Activated T-helper 2 cell treated with anti-CD3 and anti-CD28 coated beads, Interferon-gamma antibody, Interleukin-2, Interleukin-4, amounts not matched to agents 10 μg/mL and 5 μg/mL and 100 μg/mL, durations not matched to agents 14 hours and 24 hours and 36 hours (primary cell): Measurements from ENCODE around the gene CPA2. TPM values are rescaled to one million over a fixed set of nuclear protein-coding genes. Genes with fewer than 3 reads are reported as not detected.
"Not testable (repeated sequence)": the region's sequence is repeated elsewhere in the genome, so short reads cannot be mapped to it uniquely, and the experiment has no call there.

Experiments
- DNase-seq: peaks from one replicate; pipeline ENCODE4 v3.0.0; 2021; ENCODE audit warnings: low spot score
- H3K27ac Mint-ChIP-seq: one replicate; pipeline ENCODE4 v1.8.0; 2021; ENCODE audit warnings: mixed read lengths
- H3K27me3 Mint-ChIP-seq: one replicate; pipeline ENCODE4 v1.8.0; 2021; ENCODE audit warnings: low read depth, mixed read lengths
- H3K36me3 Mint-ChIP-seq: one replicate; pipeline ENCODE4 v1.8.0; 2021; ENCODE audit warnings: low read depth, mixed read lengths
- H3K4me1 Mint-ChIP-seq: one replicate; pipeline ENCODE4 v1.8.0; 2021; ENCODE audit warnings: low read depth, mixed read lengths
- H3K4me3 Mint-ChIP-seq: one replicate; pipeline ENCODE4 v1.8.0; 2021; ENCODE audit warnings: low read depth, mild to moderate bottlenecking, moderate library complexity, mixed read lengths
- H3K9me3 Mint-ChIP-seq: one replicate; pipeline ENCODE4 v1.8.0; 2021; ENCODE audit warnings: mixed read lengths
- intact Hi-C: fragments of 100-400 bp; cut with micrococcal nuclease; formaldehyde crosslinking; loops from one replicate; pipeline ENCODE4 v1.15.1; 2023
- total RNA-seq: library from RNA; stranded (reverse); gene quantifications from 2 replicates; pipeline ENCODE4 v1.2.3, GENCODE V29; 2022

The CPA2 gene
- 0.14 TPM in 1 of 2 replicates, not detected in the other for total RNA-seq

DNA sequence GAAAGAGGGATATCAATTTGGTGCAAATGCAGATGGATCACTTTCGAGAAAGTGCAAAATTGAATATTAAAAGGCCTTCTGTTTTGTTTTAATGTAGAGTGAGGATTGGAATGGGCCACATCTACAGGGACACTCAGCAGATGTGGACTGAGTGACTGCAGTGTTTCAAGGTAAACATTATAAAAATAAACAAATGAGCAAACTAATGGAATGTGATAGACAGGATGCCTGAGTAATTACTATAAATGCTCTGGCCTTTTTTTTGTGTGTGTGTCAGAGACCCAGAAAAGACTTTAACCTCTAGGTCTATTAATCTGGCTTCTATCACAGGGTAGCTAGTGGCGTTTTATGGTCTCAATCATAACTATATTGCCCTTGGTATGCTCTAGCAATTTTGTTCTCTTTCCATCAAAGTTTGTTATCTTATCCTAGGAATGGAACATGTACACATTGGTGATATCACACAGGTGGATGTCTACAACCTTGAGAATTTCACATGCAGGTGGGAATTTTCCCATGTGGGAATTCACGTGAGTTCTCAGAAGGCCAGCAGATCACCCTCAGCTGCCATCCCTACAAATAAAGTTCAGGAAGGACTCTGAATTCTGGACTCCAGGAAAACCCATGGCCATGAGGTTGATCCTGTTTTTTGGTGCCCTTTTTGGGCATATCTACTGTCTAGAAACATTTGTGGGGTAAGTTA lies at the start of gene CPA2:
Gene CPA2 (plus strand): TSS at position 606 of the 703 bp plus-strand sequence. CDS start 19 bp downstream, at position 625.
- H3K36me3 Mint-ChIP-seq, result no peaks in the 10 kb centered on the region
- DNase-seq, result no peak
- H3K27ac Mint-ChIP-seq, result no peak within 1 kb of the TSS
- H3K27me3 Mint-ChIP-seq, result no peaks in the 10 kb centered on the region
- intact Hi-C loops, result no loop called here
- H3K4me3 Mint-ChIP-seq, result no peak within 1 kb of the TSS
- H3K9me3 Mint-ChIP-seq, result no peaks in the 10 kb centered on the region
- no peaks in the 10 kb centered on the region for H3K4me1 Mint-ChIP-seq

DNA sequence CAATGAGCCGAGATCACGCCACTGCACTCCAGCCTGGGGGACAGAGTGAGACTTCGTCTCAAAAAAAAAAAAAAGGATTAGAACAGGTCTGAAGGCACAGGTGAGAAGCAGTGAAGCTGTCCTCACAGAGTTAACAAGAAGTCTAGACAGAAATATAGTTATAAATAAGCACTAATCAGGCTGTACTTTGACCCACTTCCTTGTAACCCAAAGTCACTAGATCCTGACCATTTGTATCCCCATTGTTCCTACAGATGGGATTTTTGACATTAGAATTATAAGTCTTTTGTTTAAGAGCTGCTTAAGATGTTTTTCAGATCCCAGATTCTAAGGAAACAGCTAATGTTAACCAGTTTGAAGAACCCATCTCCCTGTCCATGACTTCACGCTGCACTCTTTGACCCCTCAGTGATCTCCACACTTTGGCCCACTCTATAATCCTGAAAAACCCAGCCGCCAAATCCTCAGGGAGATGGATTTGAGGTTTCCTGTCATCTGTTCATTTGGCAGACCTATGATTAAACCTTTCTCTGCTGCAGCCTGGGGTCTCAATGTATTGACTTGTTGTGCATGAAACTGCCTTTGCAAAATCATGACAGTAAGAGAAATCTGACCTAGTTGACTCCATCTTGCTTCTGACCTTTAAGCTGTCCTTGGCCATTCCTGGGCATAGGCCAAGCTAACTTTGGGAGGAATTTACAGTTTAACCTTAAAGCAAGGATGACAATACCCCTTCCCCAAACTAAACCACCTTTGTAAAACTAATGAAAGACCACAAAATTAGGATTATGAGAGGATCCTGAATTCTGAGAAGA lies 47.6 kb upstream of the CPA2 start:
- Mint-ChIP-seq H3K27ac (no peak overlapping the region), H3K4me3 (no peak overlapping the region), H3K4me1 (peaks cover 4% of the 10 kb centered on the region), H3K9me3 (no peaks in the 10 kb centered on the region), H3K27me3 (peaks cover 12% of the 10 kb centered on the region), H3K36me3 (no peaks in the 10 kb centered on the region)
- DNase-seq, result no peak
- intact Hi-C loops, result no loop called here

DNA sequence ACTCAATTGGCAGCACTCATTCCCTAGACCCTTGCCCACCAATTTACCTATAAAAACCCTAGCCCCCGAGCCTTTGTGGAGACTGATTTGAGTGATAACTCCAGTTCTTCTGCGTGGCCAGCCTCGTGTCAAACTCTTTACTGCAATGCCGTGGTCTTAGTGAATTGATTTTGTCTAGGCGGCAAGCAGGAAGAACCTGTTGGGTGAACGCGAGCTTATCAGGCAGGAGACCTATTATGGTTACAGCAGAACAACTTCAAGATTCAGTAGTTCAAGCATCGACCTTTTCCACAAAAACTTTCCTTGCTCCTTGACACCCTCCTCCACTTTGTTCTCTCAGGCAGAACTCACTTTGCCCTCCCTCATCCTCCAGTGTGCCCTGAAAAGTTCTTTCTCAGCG lies 46.8 kb upstream of the CPA2 start:
- Mint-ChIP-seq H3K36me3 (no peaks in the 10 kb centered on the region), H3K27me3 (peaks cover 8% of the 10 kb centered on the region), H3K9me3 (no peaks in the 10 kb centered on the region), H3K4me3 (no peak overlapping the region), H3K4me1 (peaks cover 6% of the 10 kb centered on the region), H3K27ac (no peak overlapping the region)
- intact Hi-C loops, result no loop called here
- DNase-seq, result no peak

DNA sequence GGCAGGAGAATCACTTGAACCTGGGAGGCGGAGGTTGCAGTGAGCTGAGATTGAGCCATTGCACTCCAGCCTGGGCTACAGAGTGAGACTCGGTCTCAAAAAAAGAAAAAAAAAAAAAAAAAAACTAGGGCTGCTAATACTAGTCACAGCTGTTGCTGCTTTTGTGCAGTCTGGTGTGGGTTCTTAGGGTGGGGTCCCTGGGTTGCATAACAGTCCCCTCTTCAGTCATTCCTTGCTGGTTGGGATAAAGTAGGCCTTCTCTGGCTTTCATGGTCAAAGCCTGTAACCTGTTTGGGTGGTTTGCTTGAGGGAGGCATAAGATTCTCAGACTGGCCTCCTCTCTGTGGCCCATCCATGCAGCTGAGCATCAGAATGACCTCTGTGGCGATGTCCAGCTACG lies 44.9 kb upstream of the CPA2 start:
- H3K4me1 Mint-ChIP-seq, result peaks cover 6% of the 10 kb centered on the region
- no peaks in the 10 kb centered on the region for H3K36me3 Mint-ChIP-seq
- intact Hi-C loops, result no loop called here
- no peak overlapping the region for H3K27ac Mint-ChIP-seq
- no peak for DNase-seq
- peaks cover 3% of the 10 kb centered on the region for H3K27me3 Mint-ChIP-seq
- no peak overlapping the region for H3K4me3 Mint-ChIP-seq
- no peaks in the 10 kb centered on the region for H3K9me3 Mint-ChIP-seq

DNA sequence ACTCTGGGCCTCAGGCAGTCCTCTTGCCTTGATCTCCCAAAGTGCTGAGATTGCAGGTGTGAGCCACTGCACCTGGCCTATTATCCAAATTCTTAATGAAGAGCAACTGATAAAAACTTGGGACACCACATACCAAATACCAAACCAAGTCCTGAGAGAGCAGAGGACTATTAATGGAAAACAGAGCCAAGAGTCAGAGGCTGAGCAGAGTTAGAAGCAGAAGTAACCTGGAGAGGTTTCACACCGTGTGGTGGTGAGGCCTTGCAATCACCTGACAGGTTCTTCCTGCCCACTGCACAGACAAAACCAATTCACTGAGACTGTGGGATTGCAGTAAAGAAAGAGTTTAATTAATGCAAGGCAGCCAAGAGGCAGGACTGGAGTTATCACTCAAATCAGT lies 43.0 kb upstream of the CPA2 start:
- no peak for DNase-seq
- Mint-ChIP-seq H3K9me3 (no peaks in the 10 kb centered on the region), H3K36me3 (no peaks in the 10 kb centered on the region), H3K27ac (no peak overlapping the region), H3K27me3 (no peaks in the 10 kb centered on the region), H3K4me1 (peaks cover 6% of the 10 kb centered on the region), H3K4me3 (no peak overlapping the region)
- intact Hi-C loops, result no loop called here

DNA sequence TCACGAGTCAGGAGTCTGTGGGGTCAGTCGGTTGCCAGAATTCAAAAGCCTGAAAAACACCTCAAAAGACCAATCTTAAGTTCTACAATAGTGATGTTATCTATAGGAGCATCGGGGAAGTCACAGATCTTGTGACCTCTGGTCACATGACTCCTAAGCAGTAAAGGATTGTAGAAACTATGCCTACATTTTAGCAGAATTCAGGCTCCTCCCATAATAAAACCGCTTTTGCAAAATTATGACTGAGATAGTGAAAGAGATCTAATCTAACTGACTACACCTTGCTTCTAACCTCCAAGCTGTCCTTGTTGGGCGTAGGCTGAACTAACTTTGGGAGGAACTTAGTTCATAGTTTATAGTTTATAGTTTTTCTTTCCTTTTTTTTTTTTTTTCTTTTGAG lies 42.5 kb upstream of the CPA2 start:
- intact Hi-C loops, result no loop called here
- peaks cover 6% of the 10 kb centered on the region for H3K4me1 Mint-ChIP-seq
- no peak for DNase-seq

DNA sequence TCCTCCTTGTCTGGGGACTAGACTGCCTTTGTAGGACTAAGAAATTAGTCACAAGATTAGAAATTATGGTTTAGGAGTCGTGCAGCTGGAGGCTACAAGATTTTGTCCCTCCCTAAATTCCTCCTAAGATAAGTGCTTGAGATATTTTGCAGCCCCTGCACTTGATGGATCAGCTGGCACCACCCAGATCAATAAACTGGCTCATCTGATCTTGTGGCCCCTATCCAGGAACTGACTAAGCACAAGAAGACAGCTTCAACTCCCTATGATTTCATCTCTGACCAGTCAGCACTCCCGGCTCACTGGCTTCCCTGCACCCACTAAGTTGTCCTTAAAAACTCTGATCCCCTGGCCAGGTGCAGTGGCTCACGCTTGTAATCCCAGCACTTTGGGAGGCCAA lies 41.7 kb upstream of the CPA2 start:
- H3K9me3 Mint-ChIP-seq, H3K27me3 Mint-ChIP-seq, H3K27ac Mint-ChIP-seq, H3K4me3 Mint-ChIP-seq, H3K36me3 Mint-ChIP-seq, intact Hi-C loops, H3K4me1 Mint-ChIP-seq, DNase-seq: not testable (repeated sequence)

More for the DNA sequence above, 42.5 kb upstream of the CPA2 start:
- no peaks in the 10 kb centered on the region for H3K9me3 Mint-ChIP-seq
- no peak overlapping the region for H3K4me3 Mint-ChIP-seq
- no peaks in the 10 kb centered on the region for H3K27me3 Mint-ChIP-seq
- H3K27ac Mint-ChIP-seq, result no peak overlapping the region
- H3K36me3 Mint-ChIP-seq, result no peaks in the 10 kb centered on the region

DNA sequence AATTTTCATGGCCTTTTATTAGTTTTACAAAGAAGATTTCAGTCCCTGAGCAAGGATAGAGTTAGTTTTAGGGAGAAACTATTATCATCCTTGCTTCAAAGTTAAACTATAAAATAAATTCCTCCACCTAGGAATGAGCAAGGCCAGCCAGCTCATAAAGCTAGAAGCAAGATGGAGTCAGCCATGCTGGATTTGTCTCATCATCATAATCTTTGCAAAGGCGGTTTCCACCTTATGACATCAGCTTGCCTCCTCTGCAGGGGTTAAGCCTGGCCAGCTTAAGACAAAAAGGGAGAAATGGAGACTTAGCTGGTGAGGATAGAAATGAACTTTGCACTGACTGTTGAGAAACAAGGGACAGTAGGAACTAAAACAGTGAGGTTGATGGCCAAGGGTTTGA lies 40.3 kb upstream of the CPA2 start:
- no peaks in the 10 kb centered on the region for H3K36me3 Mint-ChIP-seq
- no peak overlapping the region for H3K27ac Mint-ChIP-seq
- no peaks in the 10 kb centered on the region for H3K9me3 Mint-ChIP-seq
- intact Hi-C loops, result no loop called here
- no peak for DNase-seq
- H3K4me1 Mint-ChIP-seq, result peaks cover 6% of the 10 kb centered on the region
- no peaks in the 10 kb centered on the region for H3K27me3 Mint-ChIP-seq
- no peak overlapping the region for H3K4me3 Mint-ChIP-seq

DNA sequence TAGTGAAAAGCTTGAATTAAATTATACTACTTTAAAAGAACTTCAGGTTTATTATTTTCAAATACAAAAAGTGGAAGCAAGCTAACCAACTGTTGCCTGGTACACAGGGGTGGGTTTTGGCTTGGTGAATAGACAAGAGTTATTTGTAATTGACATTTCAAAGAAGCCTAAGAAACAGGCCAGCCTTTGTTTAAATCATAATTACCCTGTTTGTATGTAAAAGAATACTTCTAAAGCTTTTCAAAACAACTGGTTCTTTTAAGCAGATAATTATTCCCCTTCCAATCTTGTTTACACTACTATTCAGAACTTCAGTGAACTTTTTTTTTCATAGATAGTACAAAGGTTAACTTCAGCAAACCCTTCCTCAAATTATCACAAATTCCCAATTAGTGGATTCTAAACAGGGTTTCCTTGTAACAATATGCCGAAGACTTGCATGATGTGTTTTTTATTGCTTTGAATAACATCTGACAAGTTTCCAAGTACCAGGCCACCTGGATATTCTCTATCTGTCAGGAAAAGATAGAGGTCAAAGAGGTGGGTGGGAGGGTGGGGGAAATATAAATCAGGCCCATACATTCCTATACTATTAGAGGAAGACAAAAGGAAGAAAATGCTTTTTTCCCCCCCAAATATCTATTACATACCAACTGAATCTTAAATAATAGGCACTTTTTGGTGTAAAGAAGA lies 38.6 kb upstream of the CPA2 start:
- Mint-ChIP-seq H3K36me3 (no peaks in the 10 kb centered on the region), H3K4me3 (no peak overlapping the region), H3K4me1 (peaks cover 6% of the 10 kb centered on the region), H3K9me3 (no peaks in the 10 kb centered on the region), H3K27ac (no peak overlapping the region), H3K27me3 (no peaks in the 10 kb centered on the region)
- intact Hi-C loops, result no loop called here
- no peak for DNase-seq

DNA sequence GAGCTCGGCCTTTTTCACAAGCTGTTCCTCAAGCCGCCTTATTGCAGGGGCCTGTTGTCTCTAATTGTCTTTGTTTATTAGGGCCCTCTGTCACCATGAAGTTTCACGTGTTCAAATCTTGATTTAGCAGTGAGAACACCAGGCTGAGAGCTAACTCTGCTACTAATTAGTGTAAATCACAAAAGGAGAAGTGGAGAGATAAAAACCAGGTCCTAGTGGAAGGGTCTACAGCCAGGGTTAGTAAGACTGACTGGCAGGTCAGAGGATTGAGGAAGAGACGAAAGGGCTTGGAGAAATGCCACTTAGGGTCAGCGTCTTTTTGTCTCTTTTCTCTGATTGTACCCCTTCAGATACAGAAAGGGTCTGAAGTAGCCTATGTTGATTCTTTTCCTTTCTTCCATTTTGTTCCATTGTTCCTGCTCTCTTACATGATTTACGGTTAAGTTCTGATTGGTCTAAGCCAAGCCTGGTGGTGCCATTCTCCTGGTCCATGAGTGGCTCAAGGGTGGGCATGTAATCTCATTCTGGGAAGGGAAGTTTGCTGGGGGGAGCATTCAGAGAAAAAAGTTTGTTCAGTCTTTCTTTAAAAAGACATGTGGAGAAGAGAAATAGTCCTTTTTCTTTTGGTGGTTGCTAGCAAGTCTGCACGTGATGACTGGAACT lies 37.7 kb upstream of the CPA2 start:
- no peak for DNase-seq
- H3K4me3 Mint-ChIP-seq, result no peak overlapping the region
- no peaks in the 10 kb centered on the region for H3K36me3 Mint-ChIP-seq
- no peaks in the 10 kb centered on the region for H3K9me3 Mint-ChIP-seq
- intact Hi-C loops, result no loop called here
- no peak overlapping the region for H3K27ac Mint-ChIP-seq
- no peaks in the 10 kb centered on the region for H3K27me3 Mint-ChIP-seq
- H3K4me1 Mint-ChIP-seq, result peaks cover 3% of the 10 kb centered on the region

DNA sequence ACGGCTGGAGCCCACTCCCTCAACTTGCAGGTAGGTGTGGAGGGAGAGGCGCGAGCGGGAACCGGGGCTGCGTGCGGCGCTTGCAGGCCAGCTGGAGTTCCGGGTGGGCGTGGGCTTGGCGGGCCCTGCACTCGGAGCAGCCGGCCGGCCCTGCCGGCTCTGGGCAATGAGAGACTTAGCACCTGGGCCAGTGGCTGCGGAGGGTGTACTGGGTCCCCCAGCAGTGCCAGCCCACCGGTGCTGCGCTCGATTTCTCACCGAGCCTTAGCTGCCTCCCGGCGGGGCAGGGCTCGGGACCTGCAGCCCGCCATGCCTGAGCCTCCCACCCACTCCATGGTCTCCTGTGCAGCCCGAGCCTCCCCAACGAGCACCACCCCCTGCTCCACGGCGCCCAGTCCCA lies 36.7 kb upstream of the CPA2 start:
- H3K27me3 Mint-ChIP-seq, H3K4me3 Mint-ChIP-seq, DNase-seq, H3K9me3 Mint-ChIP-seq, H3K4me1 Mint-ChIP-seq, intact Hi-C loops, H3K36me3 Mint-ChIP-seq, H3K27ac Mint-ChIP-seq: not testable (repeated sequence)

DNA sequence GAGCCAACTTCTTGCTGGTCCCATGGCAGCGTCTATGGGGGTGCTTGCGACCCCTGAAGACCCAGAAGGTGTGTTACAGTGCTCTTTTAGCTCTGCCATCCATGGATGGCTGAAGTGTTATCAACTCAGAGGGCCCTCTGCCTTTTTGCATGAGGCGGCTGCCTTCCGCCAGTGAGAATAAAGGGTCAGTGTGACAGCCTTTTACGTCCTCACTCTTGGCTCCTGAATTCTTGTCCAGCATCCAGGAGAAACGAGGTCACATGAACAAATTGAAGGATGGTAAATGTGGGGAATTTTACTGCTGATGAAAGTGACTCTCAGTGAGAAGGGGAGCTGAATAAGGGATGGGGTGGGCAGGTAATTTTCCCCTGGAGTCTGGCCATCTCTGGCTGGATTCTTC lies 34.9 kb upstream of the CPA2 start:
- Mint-ChIP-seq H3K27ac (no peak overlapping the region), H3K9me3 (no peaks in the 10 kb centered on the region), H3K36me3 (no peaks in the 10 kb centered on the region), H3K4me1 (no peaks in the 10 kb centered on the region), H3K27me3 (peaks cover 10% of the 10 kb centered on the region), H3K4me3 (no peak overlapping the region)
- intact Hi-C loops, result no loop called here
- no peak for DNase-seq
